ENCODE measurements around the gene PEX26. TPM values are rescaled to one million over a fixed set of nuclear protein-coding genes. Genes with fewer than 3 reads are reported as not detected.
"Not testable (repeated sequence)": the region's sequence is repeated elsewhere in the genome, so short reads cannot be mapped to it uniquely, and the experiment has no call there.

Gene PEX26
- total RNA-seq (10 to 100 TPM; 19.5 to 23.5 (median 23.3) TPM), polyA plus RNA-seq (17.4 TPM)
- long read RNA-seq, donor 1, full-length matches to known transcripts: 8 of 12 reads
- long read RNA-seq, donor 1, partial matches to known transcripts: 0 of 12 reads
- long read RNA-seq, donor 1, other reads (novel, unspliced or antisense): 4 of 12 reads
- long read RNA-seq, donor 2, full-length matches to known transcripts: 2 of 4 reads
- long read RNA-seq, donor 2, partial matches to known transcripts: 0 of 4 reads
- long read RNA-seq, donor 2, other reads (novel, unspliced or antisense): 2 of 4 reads
- long read RNA-seq, donor 3, full-length matches to known transcripts: 8 of 15 reads
- long read RNA-seq, donor 3, partial matches to known transcripts: 1 of 15 reads
- long read RNA-seq, donor 3, other reads (novel, unspliced or antisense): 6 of 15 reads
- long read RNA-seq, donor 4, partial matches to known transcripts: 0 of 5 reads
- long read RNA-seq, donor 4, other reads (novel, unspliced or antisense): 3 of 5 reads

DNA sequence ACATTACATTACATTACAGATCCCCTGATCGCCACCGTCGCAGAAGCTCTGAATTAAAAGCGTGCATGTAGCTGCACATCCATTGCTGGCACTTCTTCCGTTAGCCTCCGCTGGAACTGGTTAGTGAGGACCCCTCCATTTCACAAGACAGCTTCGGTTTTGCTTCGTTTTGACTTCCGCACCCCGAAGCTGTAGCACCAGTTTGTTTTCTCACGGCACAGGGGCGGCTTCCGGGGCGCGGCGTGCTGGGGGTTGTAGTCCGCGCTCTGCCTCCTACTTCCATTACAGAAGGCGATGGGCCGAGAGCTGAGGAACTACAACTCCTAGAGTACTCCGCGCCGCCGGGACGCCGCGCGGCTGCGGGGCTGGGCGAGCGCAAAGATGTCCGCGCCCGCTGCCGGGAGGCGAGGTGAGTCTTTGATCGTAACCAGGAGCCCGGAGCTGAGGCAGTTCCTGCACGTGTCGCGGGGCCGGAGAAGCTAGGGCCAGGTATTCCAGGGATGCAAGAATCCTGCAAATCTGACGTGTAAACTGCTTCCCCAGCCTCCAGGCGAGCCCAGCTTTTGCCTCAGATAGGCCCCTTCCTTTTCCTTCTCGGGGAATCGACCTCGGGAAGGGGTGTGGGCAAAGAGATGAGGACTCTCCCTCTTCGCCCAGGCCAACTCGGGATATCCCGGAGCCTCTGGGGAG is at the start of gene PEX26:
PEX26 (plus strand) TSS at position 352 of the 690 bp plus-strand sequence. CDS start 387 bp downstream, outside the sequence.
- intact Hi-C loops (cut with DNase I): loop anchor here (2.0 to 10.0 kb wide), 6 partner anchors 53 to 333 kb away; partner anchors contain the start of gene MICAL3 (in 3 of the 4)
- peak; percentile 98 for ATAC-seq
- Histone ChIP-seq H3K27me3 (ENCODE audit: control insufficient read depth, insufficient read depth) (no peaks in the 10 kb centered on the region), H3K27ac (ENCODE audit: low read length) (peak within 1 kb of the TSS; percentile 93), H3K4me3 (ENCODE audit: low read length) (peak within 1 kb of the TSS; percentile 85), H3K9me3 (ENCODE audit: control insufficient read depth, low read length) (no peaks in the 10 kb centered on the region), H3K4me1 (ENCODE audit: control insufficient read depth, insufficient read depth, low read length) (no peaks in the 10 kb centered on the region)
- peak; percentile 94 to 98 (median 97) for DNase-seq
- WGBS: under 1% methylated on average over 50 of the region's 50 CpGs

GRCh38 chr22:18028817-18029527 is 48.8 kb upstream of the PEX26 start:
- DNase-seq (no peak), ATAC-seq (no peak)

DNA sequence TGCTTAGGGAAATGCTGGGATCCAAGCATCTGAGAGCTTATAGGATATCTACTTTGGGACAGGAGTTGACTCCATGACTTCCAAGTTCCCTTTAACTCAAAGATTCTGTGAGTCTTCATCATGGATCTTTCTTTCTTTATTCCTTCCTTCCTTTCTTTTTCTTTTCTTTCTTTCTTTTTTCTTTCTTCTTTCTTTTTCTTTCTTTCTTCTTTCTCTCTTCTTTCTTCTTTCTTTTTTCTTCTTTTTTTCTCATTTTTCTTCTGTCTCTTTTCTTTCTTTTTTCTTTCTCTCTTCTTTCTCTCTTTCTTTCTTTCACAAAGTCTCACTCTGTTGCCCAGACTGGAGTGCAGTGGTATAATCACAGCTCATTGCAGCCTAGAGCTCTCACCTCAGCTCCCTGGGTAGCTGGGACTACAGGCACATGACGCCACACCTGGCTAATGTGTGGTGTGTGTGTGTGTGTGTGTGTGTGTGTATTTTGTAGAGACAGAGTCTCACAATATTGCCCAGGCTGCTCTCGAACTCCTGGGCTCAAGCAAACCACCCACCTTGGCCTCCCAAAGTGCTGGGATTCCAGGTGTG is 48.0 kb upstream of the PEX26 start:
- H3K4me1 ChIP-seq (ENCODE audit: control insufficient read depth, insufficient read depth, low read length): peaks cover 7% of the 10 kb centered on the region
- intact Hi-C loops (cut with DNase I): loop anchor here in 3 of 4 donors (10.0 kb wide), 3 partner anchors 45 to 205 kb away; partner anchors contain the start of gene PEX26 (in 3 of the 3)
- ATAC-seq (no peak), DNase-seq (no peak)
- H3K27me3 ChIP-seq (ENCODE audit: control insufficient read depth, insufficient read depth): no peaks in the 10 kb centered on the region
- no peak overlapping the region for H3K27ac ChIP-seq (ENCODE audit: low read length)
- H3K9me3 ChIP-seq (ENCODE audit: control insufficient read depth, low read length): no peaks in the 10 kb centered on the region
- WGBS: 78% methylated on average over 2 of the region's 2 CpGs
- no peak overlapping the region for H3K4me3 ChIP-seq (ENCODE audit: low read length)

More at GRCh38 chr22:18028817-18029527, 48.8 kb upstream of the PEX26 start:
- WGBS: 61% methylated on average over 3 of the region's 3 CpGs
- H3K27me3 ChIP-seq (ENCODE audit: control insufficient read depth, insufficient read depth): no peaks in the 10 kb centered on the region
- no peaks in the 10 kb centered on the region for H3K9me3 ChIP-seq (ENCODE audit: control insufficient read depth, low read length)
- H3K4me1 ChIP-seq (ENCODE audit: control insufficient read depth, insufficient read depth, low read length): peaks cover 7% of the 10 kb centered on the region
- intact Hi-C loops (cut with DNase I): loop anchor here in 3 of 4 donors (10.0 kb wide), 3 partner anchors 46 to 204 kb away; partner anchors contain the start of gene PEX26 (in 3 of the 3)
- no peak overlapping the region for H3K27ac ChIP-seq (ENCODE audit: low read length)
- no peak overlapping the region for H3K4me3 ChIP-seq (ENCODE audit: low read length)

DNA sequence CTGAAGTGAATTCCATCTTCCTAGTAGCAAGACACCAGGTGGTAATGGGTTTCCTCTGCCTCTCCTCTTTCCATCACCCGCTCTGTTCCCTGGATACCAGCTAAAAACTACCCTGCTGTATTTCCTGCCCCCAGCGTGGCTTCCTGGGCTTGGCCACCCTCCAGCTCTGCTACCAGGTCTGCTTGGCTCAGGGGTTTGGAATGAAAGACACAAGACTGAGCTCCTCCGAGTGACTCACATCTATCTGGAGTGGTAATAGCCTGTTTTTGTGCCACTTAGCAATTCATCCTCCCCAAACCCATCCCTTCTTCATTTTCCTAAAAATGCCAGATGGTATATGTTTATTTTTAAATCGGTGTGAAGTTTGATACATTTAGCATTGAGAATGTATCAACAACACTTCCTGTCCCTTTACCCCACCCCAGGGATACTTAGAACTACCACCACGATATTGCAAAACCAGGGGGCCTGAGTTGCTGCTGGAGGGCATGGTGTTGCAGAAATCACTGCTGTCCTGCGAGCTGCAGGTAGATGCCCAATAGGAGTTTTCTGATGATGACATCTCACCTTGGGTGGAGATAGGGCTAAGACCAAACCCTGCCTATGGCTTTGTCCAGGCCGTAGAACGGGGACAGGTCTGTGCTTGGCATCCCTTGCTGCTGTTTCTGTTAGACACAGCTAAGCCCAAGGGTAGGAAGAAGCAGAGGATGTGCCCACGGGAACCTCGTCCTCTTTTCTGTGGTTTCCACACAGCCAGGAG is 45.9 kb upstream of the PEX26 start:
- Histone ChIP-seq H3K9me3 (ENCODE audit: control insufficient read depth, low read length) (no peaks in the 10 kb centered on the region), H3K4me3 (ENCODE audit: low read length) (no peak overlapping the region), H3K27ac (ENCODE audit: low read length) (no peak overlapping the region), H3K27me3 (ENCODE audit: control insufficient read depth, insufficient read depth) (no peaks in the 10 kb centered on the region), H3K4me1 (ENCODE audit: control insufficient read depth, insufficient read depth, low read length) (peaks cover 11% of the 10 kb centered on the region)
- no peak for DNase-seq
- intact Hi-C loops (cut with DNase I): no loop called here
- no peak for ATAC-seq
- 76% methylated on average over 10 of the region's 10 CpGs for WGBS

- ATAC-seq: no peak
- 53% methylated on average over 6 of the region's 6 CpGs for WGBS
- no peak overlapping the region for H3K27ac ChIP-seq (ENCODE audit: low read length)
- no peaks in the 10 kb centered on the region for H3K27me3 ChIP-seq (ENCODE audit: control insufficient read depth, insufficient read depth)
- no peak for DNase-seq
- intact Hi-C loops (cut with DNase I): no loop called here
- no peaks in the 10 kb centered on the region for H3K9me3 ChIP-seq (ENCODE audit: control insufficient read depth, low read length)
- H3K4me3 ChIP-seq (ENCODE audit: low read length): no peak overlapping the region
- H3K4me1 ChIP-seq (ENCODE audit: control insufficient read depth, insufficient read depth, low read length): peaks cover 11% of the 10 kb centered on the region
Observed at GRCh38 chr22:18032455-18033101, 45.2 kb upstream of the PEX26 start.

DNA sequence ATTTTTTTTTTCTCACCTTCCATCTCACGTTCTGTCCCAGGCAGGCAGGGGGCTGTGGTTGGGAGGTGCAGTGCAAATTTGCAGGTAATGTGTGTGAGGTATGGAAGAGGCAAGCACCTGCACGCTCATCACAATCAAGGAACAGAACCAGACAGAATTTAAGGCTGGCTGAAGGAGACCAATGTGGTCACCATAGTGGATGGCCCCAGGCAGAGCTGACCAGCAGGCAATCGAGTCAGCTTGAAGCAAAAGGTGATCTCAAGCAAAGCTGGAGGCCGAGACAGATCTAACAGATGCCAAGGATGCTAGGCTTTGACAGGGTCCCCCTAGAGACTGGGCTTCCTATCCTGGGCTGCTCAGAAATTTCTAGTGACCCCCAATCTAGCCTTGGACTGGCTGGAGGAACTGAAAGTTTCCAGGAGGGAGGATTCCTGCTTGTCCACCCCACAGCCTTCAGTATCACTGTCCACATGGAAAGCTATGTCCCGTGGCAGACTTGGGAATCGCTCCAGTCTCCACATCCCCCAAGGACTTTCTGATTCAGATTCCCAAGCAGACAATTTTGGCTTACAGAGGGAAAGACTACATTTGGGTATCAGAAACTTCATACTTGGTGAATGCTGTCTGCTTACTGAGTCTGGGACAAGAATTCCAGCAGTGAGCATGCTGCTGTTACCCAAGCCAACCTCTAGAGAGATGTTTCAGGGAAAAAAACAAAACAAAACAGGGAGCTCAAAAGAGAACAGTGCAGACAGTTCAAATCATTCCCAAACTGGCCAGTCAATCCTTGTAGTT is 44.4 kb upstream of the PEX26 start:
- Histone ChIP-seq H3K4me3 (ENCODE audit: low read length) (no peak overlapping the region), H3K9me3 (ENCODE audit: control insufficient read depth, low read length) (no peaks in the 10 kb centered on the region), H3K4me1 (ENCODE audit: control insufficient read depth, insufficient read depth, low read length) (peaks cover 11% of the 10 kb centered on the region), H3K27me3 (ENCODE audit: control insufficient read depth, insufficient read depth) (no peaks in the 10 kb centered on the region), H3K27ac (ENCODE audit: low read length) (no peak overlapping the region)
- 71% methylated on average over 6 of the region's 6 CpGs for WGBS
- peak; percentile 28 to 63 for ATAC-seq
- intact Hi-C loops (cut with DNase I): no loop called here
- no peak for DNase-seq

GRCh38 chr22:18034076-18034475 is 43.7 kb upstream of the PEX26 start:
- ATAC-seq (no peak), DNase-seq (no peak)
- Histone ChIP-seq H3K4me3 (ENCODE audit: low read length) (no peak overlapping the region), H3K27me3 (ENCODE audit: control insufficient read depth, insufficient read depth) (no peaks in the 10 kb centered on the region), H3K4me1 (ENCODE audit: control insufficient read depth, insufficient read depth, low read length) (peaks cover 11% of the 10 kb centered on the region), H3K9me3 (ENCODE audit: control insufficient read depth, low read length) (no peaks in the 10 kb centered on the region), H3K27ac (ENCODE audit: low read length) (no peak overlapping the region)
- WGBS: 95% methylated on average over 3 of the region's 3 CpGs
- intact Hi-C loops (cut with DNase I): no loop called here

GRCh38 chr22:18035751-18036150 is 42.0 kb upstream of the PEX26 start:
- H3K4me3 ChIP-seq (ENCODE audit: low read length): no peak overlapping the region
- ATAC-seq (peak; percentile 42 to 44), DNase-seq (peak in 1 of 3 donors; percentile 67)
- WGBS: 66% methylated on average over 9 of the region's 9 CpGs
- H3K9me3 ChIP-seq (ENCODE audit: control insufficient read depth, low read length): no peaks in the 10 kb centered on the region
- no peak overlapping the region for H3K27ac ChIP-seq (ENCODE audit: low read length)
- peaks cover 11% of the 10 kb centered on the region for H3K4me1 ChIP-seq (ENCODE audit: control insufficient read depth, insufficient read depth, low read length)
- H3K27me3 ChIP-seq (ENCODE audit: control insufficient read depth, insufficient read depth): no peaks in the 10 kb centered on the region
- intact Hi-C loops (cut with DNase I): no loop called here

DNA sequence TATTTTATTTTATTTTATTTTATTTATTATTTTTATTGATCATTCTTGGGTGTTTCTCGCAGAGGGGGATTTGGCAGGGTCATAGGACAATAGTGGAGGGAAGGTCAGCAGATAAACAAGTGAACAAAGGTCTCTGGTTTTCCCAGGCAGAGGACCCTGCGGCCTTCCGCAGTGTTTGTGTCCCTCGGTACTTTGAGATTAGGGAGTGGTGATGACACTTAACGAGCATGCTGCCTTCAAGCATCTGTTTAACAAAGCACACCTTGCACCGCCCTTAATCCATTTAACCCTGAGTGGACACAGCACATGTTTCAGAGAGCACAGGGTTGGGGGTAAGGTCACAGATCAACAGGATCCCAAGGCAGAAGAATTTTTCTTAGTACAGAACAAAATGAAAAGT is 36.9 kb upstream of the PEX26 start:
- H3K27me3 ChIP-seq (ENCODE audit: control insufficient read depth, insufficient read depth); ATAC-seq; intact Hi-C loops (cut with DNase I); H3K27ac ChIP-seq (ENCODE audit: low read length); H3K4me3 ChIP-seq (ENCODE audit: low read length); H3K9me3 ChIP-seq (ENCODE audit: control insufficient read depth, low read length); DNase-seq; H3K4me1 ChIP-seq (ENCODE audit: control insufficient read depth, insufficient read depth, low read length): not testable (repeated sequence)
- 84% methylated on average over 6 of the region's 6 CpGs for WGBS

Measured in right cardiac atrium (tissue), 5 donors.